HG03378 (cell line): Measurements from ENCODE around the gene RHCG.

Experiments
- ATAC-seq: cut with Tn5 transposase; IDR thresholded peaks from one replicate; pipeline ENCODE4 v1.9.1; 2021; ENCODE audit warnings: mild to moderate bottlenecking, moderate library complexity; ENCODE audit not compliant: unreplicated experiment

Gene RHCG

DNA sequence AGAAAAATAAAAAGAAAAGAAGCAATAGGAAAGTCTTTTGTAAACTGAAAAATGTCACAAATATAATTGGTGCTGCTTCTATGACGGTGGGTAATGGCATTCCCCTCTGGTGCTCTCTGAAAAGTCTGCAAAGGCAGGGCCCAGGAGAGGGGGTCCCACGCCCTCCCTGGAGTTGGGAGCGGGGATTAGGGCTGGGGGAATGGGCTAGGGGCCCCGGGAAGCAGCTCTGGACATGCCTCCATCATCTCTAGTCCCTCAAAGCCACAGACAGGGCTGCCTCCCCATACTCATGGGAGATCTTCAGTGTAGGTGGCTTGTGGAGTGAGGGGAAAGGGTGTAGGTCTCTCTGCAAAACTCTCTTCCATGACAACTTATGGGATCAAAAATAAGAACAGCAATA lies 7.8 kb upstream of the RHCG start:
- ATAC-seq = no peak

DNA sequence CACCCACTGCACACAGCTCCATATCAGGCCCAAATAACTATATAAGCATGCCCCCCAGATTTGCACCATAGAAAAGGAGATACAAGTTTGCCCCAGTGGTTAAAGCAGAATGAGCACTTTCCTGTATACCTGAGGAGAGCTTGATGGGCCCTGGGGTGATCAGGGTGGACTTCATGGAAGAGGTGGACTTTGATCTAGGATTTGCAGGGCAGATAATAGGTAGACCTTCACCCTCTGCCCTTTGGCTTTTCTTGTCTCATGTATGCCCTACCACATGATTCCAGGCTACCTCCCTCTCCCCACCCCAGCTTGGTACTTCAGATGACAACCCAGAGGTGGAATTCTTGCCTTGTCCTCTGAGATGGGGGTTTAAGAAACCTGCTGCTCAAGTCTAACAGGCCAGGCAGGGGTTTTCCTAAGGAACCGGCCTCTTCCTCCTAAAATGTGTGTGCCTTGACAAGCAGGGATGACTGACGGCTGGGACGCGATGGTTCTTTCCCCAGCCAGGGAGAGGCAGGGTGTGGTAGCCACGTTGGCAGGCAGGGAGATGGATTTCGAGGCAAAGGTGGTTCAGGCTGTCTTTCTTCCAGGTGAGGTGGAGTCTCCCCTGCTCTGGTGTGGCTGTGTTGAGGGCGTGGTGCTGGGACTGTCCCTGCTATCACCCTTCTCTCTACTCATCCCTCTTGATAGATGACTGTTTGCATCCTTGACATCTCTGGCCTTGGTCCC lies 6.6 kb upstream of the RHCG start:
- no peak for ATAC-seq

DNA sequence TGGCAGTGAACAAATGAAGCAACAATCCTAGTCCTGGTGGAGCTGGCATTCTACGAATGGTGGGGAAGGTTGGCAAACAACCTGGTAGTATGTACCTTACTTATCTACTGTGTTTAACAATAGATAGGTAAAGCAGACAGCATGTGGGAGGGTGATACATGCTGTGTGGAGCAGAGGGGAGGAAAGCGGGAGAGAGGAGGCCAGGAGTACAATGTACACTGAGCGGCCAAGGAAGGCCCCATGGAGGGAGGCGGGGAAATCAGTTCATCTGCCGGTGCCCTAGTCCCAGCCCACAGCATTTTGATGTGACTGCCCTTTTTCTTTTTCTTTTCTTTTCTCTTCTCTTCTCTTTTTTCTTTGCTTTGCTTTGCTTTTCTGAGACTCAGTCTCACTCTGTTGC lies 5.3 kb upstream of the RHCG start:
- no peak for ATAC-seq

DNA sequence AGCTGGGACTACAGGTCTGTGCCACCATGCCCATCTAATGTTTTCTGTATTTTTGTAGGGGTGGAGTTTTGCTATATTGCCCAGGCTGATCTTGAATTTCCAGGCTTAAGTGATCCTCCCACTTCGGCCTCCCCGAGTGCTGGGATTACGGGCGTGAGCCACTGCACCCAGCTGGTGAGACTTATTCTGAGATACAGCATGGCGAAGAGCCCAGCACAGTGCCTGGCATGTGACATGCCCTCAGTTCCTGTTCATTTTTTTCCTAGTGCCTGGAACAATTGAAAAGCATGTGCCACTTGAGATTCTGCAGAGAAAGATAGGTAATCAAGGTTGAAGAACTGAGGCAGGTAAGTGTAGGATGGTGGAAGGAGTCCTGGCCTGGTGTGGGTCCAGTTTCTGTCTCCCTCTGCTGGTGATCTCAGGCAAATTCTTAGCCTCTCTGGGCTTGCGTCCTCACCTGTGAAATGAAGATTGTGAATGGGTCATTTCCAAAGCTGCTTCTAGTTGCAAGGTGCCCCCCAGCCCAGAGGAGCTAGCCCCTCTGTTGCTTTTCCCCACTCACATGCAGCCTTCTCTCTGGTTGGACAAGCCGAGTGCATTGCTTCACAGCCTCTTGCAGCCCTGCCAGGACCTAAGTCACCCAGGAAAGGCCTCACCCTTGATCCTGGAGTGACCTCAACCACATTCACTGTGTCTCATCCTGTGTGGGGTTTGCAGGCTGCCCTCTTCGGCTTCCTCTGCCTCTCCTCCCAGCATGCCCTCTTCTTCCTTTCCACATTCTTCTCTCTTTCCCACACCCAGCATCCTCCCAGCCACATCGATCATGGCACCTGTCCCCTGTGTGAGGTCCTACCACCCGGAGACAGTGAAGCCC lies 4.3 kb upstream of the RHCG start:
- no peak for ATAC-seq

DNA sequence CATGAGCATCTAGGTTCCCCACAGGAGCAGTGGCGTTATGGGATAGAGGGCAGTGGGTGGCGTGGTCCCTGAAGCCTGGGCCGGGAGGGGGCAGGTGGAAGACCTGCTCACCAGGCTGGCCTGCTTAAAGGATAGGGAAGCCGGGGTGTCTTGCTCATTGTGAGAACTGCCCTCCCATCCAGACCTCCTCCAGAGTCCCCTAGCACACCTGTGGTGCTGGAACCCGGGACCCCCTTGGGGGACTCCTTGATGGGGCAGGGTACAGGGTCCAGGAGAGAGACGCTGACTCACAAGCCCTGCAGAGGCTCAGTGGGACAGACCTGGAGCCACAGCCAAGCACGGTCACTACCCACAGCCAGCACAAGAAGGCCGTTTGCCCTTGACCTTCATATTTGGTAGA lies 2.8 kb upstream of the RHCG start:
- ATAC-seq = no peak

DNA sequence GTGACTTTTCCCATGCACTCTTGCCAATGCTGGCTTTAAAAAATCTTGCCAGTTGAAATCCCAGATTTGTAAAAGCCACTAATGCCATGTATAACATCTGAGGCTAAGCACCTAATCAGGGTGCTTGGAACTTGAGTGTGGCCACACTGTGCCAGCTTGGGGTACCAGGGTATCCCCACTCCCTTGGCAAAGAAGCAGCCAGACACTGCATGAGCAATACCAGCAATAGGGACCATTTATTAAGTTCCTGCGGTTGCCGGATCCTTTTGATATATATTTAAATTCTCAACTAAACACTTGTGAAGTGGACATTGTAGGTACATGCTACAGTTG lies 2.2 kb upstream of the RHCG start:
- no peak for ATAC-seq

DNA sequence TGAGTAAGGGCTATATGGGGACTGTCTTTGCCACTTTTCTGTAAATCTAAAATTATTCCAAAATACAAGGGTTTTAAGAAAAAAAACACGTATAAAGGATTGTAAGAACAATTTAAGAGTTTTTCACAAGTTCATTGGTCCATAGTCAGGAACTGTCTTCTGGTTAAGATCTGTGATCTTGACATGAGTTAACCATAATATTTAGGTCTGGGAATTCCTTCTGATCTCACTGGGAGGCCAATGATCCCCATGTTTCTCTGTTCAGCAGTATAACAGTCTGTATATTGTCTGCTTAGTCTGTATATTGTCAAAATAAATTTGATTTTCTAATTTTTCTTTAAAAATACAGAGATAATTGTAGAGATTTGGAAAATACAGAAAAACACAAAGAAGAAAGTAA lies 848 bp upstream of the RHCG start:
- ATAC-seq = no peak

DNA sequence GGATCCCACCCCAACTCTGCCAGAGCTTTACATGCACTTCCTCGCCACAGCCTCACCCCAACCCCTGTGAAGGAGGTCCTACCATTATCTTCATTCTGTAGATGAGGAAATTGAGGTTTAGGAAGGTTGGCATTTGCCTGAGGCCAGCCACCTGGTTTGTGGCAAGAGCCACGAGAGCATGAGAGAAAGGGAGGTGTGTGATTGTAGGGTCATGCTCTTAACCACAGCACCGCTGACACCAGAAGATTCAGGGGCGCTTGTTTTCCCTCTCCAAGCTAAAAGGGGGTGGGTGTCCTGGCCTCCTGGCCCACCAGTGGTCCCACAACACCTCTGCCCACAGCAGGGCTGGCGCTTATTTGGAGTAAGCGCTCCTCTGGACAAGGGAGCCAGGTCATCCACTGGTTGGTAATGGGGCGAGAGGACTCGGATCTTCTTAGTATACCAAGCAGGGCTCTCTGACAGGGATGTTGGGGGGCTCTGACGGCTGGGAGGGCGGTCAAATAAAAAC lies 691 bp downstream of the RHCG start:
- ATAC-seq = no peak

DNA sequence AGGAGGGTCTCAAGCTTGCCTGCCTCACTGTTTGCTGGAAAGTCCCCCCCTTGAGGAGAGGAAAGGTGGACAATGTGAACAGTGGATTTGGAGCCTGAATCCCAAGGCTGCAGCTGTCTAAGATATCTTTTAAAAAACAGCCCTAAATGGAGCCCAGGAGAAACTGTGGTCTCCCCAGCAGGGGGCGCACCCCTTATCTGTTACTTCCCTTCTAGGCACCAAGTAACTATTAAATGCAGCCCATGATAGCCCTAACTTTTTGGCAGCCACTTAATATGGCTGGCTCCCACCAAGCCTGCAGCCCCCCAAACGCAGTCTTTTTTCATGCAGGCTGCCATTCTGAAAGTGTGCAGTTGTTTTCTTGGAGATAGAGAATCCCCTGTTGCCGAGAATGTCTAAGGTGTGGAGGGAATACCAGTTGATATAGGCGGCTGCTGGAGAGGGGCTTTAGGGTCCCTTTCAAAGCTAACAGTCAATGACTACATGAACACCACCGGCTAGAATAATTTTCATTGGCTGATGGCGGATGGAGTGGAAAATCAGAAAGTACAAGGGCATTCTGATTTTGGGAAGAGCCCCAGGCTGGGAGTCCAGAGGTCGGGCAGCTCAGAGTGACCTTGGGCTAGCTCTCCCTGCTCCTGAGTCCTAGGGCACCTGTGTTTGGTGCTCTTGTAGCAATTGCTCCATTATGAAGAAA lies 1.3 kb downstream of the RHCG start:
- ATAC-seq = no peak

DNA sequence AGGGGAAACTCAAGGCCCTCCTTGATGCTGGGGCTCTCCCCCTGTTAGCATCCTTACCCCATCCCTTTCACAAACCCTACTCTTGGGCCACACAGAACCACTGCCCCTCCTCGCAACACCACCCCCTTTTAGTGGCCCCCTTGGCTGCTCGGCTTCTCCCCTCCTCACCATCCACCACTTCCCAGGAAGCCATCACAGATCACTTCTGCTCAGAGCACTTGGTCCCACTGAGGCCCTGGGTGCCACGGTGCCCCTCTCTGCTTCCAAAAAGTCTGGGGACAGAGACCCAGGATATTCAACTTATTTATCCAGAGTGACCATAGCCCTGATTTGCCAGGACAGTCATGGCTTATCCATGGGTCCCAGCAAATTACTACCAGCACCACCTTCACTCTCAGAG lies 2.4 kb downstream of the RHCG start:
- ATAC-seq = no peak

DNA sequence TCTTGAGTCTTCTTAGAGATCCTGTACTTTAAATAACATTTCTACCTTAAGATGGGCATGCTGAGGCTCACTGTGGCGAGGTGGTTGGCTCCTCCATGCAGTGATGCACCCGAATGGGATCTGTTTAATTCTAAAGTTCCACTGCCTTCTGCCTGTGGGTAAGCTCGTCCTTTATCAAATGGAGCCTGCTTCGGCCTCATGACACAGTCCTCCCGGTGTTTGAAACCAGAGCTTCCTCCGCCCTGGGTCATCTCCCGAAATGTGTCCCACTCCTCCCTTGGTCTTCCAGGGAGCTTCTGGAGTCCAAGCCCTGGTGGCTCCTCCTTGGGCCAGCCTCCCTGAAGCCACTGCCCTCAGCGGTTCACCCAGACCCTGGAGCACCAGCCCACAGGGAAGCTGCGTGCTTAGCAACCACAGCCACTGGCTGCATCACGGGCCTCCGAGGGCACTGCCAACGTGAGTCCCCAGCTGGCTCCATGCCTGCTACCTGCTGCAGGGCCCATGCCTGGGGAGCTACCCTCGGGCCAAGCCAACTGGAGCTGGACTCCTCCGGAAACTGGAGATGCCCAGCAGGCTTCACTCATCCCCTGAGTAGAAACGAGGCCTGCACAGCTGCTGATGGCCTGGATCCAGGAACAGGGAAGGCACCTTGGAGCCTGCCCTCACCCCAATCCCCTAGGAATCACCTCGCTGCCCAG lies 3.3 kb downstream of the RHCG start:
- no peak for ATAC-seq

DNA sequence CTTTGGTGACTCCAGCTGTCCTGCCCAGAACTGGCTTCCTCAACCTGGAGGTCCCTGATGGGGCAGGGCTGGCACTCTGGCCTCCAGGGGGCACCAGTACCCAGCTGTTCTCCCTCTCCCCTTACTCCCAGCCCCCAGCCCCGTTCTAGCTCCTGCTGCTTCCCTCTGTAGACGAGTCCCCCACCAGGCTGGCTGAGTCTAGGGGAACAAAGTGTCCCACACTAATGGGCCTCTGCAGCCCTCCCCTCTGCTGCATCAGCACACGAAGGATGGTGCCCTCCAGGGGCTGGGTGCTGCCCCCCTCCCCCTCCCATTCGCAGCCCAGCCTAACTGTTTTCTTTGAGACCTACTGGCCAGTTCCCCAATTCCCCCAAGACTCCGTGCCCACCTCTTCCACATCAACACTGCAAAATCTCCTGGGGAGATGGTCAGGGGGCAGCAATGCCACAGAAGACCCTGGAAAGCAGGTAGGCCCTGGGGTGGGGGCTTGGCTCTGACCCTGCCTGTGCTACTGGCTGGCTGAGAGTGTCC lies 4.2 kb downstream of the RHCG start:
- ATAC-seq = no peak

DNA sequence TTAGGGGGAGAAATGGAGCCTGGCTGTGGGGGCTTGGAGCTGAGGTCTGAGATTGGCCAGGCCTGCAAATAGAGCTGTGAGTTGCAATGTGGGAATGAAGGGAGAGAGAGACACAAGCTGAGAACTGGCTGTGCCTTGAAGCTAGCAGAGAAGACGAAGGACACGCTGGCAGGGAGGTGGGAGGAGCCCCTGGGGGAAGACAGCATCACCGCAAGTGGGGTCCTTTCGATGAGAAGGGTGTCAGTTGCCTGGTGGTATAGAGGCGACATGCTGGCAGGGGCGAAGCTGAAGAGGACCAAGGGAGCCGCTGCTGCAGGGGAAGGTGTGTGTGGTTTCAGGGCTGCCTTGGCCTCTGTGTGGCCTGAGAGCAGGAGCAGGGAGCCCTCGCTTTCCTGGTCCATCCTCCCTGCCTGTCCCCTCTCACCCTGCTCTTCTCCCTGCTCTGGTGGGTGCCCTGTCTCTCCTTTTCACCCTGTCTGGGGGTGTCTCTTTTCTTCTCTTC lies 5.5 kb downstream of the RHCG start:
- ATAC-seq = no peak

DNA sequence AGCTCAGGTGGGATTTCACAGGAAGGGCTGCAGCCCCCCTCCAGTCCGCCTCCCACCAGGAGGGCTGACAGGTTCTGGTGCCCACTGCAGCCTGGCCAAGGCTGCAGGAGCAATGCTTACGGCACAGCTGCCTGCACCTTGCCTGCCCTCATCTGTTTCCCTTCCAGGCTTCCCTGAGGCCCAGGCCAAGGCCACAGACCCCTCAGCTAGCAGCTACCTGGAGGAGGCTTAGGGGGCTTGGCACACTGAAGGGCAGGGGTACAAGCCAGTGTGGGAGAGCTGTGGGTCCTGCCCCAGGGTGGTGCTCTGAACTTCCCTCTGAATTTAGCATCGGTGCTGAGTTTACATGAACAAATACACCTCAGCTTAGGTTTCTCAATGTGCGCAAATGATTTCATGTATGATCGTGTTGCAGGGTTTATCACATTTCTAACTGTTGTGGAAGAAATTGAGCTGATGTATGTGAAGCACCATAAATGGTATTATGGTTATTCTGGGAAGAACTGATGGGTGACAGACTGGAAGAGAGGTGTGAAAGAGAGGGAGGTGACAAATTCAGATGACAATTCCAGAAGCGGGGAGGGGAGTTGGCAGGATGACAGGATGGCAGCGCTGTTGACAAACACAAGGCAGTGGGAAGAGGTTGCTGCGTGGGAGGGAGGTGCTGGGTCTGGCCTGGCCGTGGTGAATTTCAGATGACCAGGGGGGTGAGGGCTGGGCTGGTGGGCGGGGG lies 6.1 kb downstream of the RHCG start:
- ATAC-seq = no peak

DNA sequence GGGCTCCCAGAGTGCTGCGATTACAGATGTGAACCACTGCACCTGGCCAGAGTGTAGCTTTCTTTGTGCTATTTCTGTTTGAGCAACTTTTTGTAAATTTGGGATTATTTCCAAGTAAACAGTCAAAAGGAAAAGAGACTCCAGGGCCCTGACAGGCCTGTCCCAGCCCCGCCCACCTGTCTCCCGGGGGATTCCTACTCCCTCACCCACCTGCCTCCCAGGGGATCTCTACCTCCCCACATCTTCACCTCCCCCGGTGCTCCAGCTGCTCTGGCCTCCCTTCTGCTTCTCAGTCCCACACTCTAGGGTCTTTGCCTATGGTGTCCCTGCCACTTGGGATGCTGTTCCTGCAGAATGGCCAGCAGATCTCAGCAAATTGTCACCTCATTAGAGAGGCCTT lies 7.0 kb downstream of the RHCG start:
- no peak for ATAC-seq

DNA sequence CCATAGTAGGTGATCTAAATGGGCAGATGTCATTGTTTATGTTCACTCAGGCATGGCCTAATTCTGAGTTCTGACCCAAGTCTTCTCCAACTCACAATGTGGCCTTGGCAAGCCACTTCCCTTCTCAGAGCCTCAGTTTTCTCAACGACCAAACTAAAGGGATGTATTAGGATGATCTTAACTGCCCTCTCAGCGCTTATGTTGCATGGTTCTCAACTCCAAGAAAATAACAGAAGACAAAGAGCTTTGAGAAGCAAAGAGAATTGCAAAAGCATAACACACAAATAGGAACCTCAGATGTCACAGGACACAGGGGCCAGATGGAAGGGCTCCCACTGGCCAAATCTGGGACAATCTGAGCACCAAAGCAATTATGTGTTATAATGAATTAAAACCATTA lies 8.6 kb downstream of the RHCG start:
- ATAC-seq = no peak

DNA sequence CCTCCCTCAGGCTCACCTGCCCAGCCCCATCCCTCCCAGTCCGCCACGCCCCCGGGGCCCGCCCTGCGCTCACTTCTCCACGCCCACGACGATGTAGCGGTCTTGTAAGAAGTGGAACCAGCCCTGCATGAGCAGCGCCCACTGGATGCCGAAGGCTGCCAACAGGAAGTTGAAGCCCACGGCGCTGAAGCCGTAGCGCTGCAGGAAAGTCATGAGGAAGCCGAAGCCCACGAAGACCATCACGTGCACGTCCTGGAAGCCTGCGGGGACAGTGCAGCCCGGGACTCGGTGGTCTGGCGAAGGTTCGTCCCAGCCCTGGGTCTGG lies 9.7 kb downstream of the RHCG start:
- ATAC-seq = no peak

DNA sequence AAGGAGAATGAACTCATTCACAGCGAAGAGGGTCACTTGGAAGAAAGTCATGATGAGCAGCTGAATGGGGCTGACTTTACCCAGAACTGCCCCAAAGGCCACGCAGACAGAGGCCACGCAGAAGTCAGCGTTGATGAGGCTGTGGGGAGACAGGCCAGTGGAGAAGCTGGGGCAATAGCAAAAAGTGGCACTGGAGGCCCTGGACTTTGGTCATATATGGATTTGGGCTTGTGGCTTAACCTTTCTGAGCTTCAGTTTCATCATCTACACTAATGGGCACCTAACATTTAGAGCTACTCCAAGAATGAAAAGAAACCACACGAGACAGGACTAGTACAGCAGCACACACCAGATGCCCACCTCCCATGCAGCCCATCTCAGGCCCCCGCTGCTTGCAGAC lies 13.3 kb downstream of the RHCG start:
- ATAC-seq = no peak

DNA sequence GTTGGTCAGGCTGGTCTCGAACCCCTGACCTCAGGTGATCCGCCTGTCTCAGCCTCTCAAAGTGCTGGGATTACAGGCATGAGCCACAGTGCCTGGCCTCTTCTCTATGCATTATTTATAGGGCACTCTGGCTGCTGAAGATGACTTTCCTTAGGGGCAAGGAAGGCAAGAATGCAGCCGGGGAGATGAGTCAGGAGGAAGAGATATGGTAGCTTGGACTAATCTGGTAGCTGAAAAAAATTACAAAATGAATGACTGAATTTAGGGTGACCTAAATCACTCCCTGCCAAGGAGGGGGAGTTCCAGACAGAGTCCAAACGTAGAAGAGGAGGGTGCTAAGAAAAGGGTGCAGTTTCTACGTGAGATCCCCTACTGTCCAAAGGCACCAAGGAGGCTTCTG lies 14.2 kb downstream of the RHCG start:
- ATAC-seq = no peak

DNA sequence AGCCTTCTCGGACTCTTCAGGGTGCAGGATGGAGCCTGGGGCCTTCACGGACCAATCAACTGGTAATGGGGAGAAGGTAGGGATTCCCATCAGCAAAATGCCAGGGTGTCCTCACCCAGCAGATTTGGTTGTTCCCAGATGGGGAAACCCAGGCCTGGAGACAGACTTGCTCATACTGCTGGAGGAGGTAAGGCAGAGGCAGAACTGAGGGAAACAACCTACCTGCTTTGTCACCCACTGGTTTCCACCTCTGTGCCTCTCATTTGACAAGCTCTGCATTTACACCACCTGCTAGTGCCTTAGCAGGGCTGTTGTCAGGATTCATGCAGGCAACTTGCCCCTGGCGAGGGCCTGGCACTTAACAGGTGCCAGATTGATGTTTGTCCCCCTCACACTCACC lies 15.9 kb downstream of the RHCG start:
- no peak for ATAC-seq
